Subcutaneous adipose tissue (tissue), 4 donors: ENCODE data around the gene GDF10. TPM values are rescaled to one million over a fixed set of nuclear protein-coding genes. Genes with fewer than 3 reads are reported as not detected.

ENCODE experiments used
- CTCF ChIP-seq: fragments of 450-650 bp; IDR thresholded peaks from one replicate; pipeline ENCODE4 v1.5.1; 2016; ENCODE audit warnings: low read depth, mild to moderate bottlenecking, control low read depth, antibody characterized with exemption, moderate library complexity
- total RNA-seq, 4 donors: library from RNA; depleted of rRNA; stranded (reverse); fragments of >200 nt; gene quantifications; one replicate each; pipeline ENCODE4 v1.1.0, GENCODE V29; 2016

The GDF10 gene
- total RNA-seq, 4 donors from 2014 or later, result 2.9 to 9.7 (median 5.1) TPM

DNA sequence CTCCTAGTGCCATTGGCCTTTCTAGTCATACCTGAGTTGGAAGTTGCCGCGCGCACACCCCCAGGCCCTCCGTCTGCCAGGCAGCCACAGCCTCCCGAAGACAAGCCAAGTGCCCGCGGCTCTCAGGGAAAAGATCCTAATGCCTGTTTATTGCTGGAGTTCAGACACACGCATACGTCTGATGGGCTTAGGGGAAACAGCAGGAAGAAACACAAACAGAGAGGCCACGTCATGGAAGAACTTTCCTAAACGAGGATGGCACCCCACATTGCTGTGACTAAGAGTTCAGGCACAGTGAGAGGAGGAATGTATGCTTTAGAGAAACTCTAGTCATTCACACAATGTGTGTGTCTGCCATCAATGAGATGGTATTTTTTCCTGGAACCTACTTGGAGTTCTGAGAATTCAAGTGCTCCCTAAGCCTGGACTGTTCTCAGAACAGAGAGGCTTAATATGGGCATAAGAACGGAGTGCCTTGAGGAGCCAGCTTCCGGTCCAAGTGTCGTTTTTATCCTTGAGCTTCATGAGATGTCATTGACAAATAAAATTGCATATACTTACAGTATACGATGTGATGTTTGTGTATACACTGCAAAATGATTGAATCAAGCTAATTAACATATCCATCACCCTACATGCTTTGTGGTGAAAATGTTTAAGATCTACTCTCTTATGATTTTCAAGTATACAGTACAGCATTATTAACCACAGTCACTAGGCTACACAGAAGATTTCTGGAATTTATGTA is 36.6 kb downstream of the GDF10 start:
- no peak for TF ChIP-seq CTCF

DNA sequence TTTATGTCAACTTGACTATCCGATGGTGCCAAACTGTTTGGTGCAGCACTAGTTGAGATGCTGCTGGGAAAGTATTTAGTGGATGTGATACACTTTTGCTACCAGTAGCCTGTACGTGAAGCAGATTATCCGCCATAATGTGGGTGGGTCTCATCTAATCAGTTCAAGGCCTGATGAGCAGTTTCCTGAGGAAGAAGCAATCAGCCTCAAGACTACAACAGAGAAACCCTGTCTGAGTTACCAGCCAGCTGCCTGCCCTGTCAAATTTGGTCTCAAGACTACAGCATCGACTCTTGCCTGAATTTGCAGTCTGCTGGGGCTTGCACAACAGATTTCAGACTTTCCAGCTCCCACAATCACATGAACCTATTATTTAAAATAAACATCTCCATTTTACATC is 37.3 kb downstream of the GDF10 start:
- no peak for TF ChIP-seq CTCF

GRCh38 chr10:47339186-47339735 is 39.3 kb downstream of the GDF10 start:
- TF ChIP-seq CTCF, result no peak

DNA sequence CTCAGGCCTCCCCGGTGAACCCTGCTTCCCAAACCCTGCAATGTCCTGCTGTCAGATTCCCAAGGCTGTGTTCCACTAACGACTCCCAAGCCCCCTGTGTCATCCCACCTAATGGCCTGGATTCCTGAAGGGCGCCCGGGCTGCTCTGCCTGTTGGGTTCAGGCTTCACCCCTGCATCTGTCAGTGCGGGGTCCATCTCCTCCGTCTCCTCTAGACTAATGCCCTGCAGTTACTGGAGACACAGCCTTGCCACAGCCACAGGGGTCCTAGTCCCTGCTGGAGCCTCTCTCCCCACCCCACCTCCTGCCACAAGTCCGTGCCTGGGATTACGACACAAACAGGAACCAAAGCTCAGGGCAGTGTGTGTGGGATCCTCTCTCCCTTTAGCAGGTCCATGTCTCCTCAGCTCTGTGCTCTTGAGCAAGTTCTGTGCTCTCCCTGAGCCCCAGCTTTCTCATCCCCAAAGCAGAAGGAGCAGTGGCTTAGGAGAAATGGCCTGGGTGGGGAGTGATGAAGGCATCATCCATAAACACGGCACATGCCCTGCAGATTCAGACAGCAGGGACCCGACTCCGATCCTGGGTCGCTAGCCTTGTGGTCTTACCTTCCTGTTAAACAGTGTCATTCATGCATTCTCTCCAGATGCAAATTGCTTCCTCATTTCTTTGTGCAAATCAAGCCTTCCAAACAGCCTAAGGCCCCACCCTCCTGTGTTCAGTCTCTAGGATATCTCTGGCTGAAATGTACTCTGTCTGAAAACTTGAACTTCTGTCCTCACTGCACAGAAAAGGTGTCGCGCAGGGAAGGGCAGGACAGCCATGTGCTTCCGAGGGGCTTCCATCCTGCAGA is 40.0 kb downstream of the GDF10 start:
- no peak for TF ChIP-seq CTCF

DNA sequence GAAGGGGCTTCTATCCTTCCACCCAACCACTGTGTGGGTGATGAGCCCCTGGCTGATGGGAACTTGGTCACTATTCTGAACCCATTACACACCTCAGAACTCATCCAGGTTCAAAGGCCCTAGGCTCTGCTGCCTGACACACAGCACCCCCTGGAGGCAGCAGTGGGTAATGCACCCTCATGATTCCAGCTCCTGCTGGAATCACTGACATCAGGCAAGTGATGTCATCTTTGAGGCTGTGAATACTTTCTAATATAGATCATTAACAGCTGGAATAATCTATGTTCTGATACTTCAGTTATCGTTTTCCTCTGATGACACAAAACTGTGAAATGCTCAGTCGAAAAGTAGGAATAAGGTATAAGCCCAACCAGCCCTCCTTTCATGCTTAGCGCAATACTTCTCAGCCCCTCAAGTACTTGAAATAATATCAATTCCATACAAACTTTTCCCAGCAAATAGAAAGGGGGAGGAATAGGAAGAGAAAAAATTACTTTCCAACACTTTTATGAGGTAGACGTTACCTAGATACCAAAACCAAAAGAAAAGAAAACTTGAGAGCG is 40.7 kb downstream of the GDF10 start:
- TF ChIP-seq CTCF, result no peak

DNA sequence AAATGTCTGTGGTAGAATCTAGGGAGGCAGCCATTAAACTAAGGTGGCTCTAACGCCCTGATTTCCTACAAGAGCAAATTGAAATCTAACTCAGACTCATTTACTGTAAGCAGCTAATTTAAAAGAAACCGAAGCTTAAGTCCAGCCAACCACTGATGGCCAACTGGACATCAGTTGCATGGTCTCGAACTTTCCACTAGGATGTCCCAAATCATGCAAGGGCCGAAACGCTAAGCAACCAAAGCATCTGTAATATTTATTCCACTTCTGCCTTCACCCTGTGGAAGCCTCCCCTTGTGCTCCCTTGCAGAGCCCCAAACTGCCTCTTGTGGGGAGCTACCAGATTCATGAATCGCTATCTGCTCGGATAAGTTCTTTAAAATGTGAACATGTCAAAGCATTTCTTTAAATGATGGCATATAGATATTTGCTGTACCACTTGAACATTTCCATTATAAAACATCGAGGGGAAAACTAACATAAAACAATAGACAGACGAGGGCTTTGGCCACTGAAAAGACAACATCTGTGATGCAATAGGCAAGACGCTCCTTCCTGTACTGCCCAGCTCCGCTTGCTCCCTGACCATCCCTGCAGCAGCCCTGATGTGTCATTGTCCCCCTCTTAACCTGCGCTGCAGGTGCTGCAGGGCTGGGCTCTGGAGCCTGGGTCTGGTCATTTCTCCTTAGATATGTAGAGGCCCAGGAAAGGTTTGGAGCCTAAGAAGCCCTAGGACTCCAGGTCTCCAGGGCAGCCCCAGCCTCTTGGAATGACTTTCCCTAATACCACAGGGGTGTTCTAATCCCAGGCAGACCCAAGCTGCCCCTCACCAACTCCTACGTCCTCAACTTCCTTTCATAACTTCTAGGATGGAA is 45.2 kb downstream of the GDF10 start:
- no peak for TF ChIP-seq CTCF
